Measurements from ENCODE around the gene TSPAN13.

DNA sequence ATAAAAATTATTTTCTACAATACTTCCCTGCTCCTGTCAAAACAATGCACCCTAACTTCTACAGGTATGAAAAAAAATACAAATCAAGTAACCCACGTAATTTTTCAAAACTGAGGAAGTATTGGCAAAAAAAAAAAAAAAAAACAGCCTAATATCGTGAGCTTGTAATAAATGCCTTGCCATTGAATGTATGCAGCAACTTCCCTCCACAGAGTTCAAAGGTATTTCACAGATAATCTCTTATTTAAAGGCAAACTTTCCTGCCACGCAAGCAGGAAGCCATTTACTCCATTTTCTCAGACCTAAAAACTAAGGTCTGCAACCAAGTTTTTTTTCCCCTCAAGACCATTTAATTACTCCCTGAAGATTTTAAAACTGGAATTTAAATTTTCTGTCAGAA is 51.9 kb downstream of the TSPAN13 start:
- TF ChIP-seq SNAI2 (CRISPR knock-in tag; IDR thresholded peaks at IDR 0.05) (no peak), TOX (CRISPR knock-in tag; IDR thresholded peaks at IDR 0.05; ENCODE audit: borderline replicate concordance) (no peak), BACH2 (CRISPR knock-in tag; IDR thresholded peaks at IDR 0.05; ENCODE audit: borderline replicate concordance) (no peak), TCF4 (CRISPR knock-in tag; IDR thresholded peaks at IDR 0.05; ENCODE audit: borderline replicate concordance) (no peak), ZNF8 (CRISPR knock-in tag; IDR thresholded peaks at IDR 0.05) (no peak), ARNTL (CRISPR knock-in tag; IDR thresholded peaks at IDR 0.05; ENCODE audit: borderline replicate concordance, low read depth) (no peak), ZFP30 (CRISPR knock-in tag; IDR thresholded peaks at IDR 0.05) (no peak)
